ENCODE results near the gene WHAMM.

- TF ChIP-seq POLR2A (IDR thresholded peaks at IDR 0.05; ENCODE audit: low read depth, low read length) (no peak), CTCF (conservative IDR thresholded peaks at IDR 0.05; ENCODE audit: low read depth, low read length) (no peak), MXI1 (IDR thresholded peaks at IDR 0.05; ENCODE audit: borderline replicate concordance, low read depth, low read length) (no peak), SMC3 (IDR thresholded peaks at IDR 0.05; ENCODE audit: low read depth, low read length) (no peak), CEBPB (IDR thresholded peaks at IDR 0.05; ENCODE audit: low read depth, low read length) (no peak)
Observed at GRCh38 chr15:82807920-82808633, 1.4 kb upstream of the WHAMM start.
